GM20000 (cell line): Measurements from ENCODE around the gene CACHD1.

Experiments
- DNase-seq: peaks from one replicate; pipeline ENCODE4 v3.0.0; 2012; ENCODE audit warnings: low spot score
- CTCF ChIP-seq: IDR thresholded peaks from 2 replicates; pipeline ENCODE4 v1.5.1; 2012; ENCODE audit warnings: mild to moderate bottlenecking, control low read depth; ENCODE audit errors: extremely low read depth, missing control alignments

The CACHD1 gene

GRCh38 chr1:64515427-64515826, 45.5 kb downstream of the CACHD1 start:
- no peak for DNase-seq
- TF ChIP-seq CTCF: no peak

- DNase-seq: no peak
- TF ChIP-seq CTCF: no peak
These were observed 46.4 kb downstream of the CACHD1 start for GRCh38 chr1:64516301-64516700.

GRCh38 chr1:64516803-64517568, 47.1 kb downstream of the CACHD1 start:
- TF ChIP-seq CTCF: no peak
- DNase-seq: no peak

- DNase-seq: no peak
- no peak for TF ChIP-seq CTCF
These were observed 47.7 kb downstream of the CACHD1 start for GRCh38 chr1:64517640-64518039.

GRCh38 chr1:64518692-64519481, 49.0 kb downstream of the CACHD1 start:
- DNase-seq: no peak
- no peak for TF ChIP-seq CTCF

- DNase-seq: no peak
- TF ChIP-seq CTCF: no peak
These were observed 50.0 kb downstream of the CACHD1 start for GRCh38 chr1:64519901-64520300.

GRCh38 chr1:64522740-64523139, 52.8 kb downstream of the CACHD1 start:
- TF ChIP-seq CTCF: no peak
- no peak for DNase-seq
